Measurements from ENCODE around the gene LMX1A.

Gene LMX1A

GRCh38 chr1:165328136-165328535, 28.4 kb downstream of the LMX1A start:
- DNase-seq, result no peak
- intact Hi-C loops (cut with DNase I), result no loop called here

GRCh38 chr1:165327538-165327937, 29.0 kb downstream of the LMX1A start:
- intact Hi-C loops (cut with DNase I), result no loop called here
- no peak for DNase-seq

- intact Hi-C loops (cut with DNase I), result no loop called here
- no peak for DNase-seq
These were observed 30.9 kb downstream of the LMX1A start for GRCh38 chr1:165325460-165326203.

DNA sequence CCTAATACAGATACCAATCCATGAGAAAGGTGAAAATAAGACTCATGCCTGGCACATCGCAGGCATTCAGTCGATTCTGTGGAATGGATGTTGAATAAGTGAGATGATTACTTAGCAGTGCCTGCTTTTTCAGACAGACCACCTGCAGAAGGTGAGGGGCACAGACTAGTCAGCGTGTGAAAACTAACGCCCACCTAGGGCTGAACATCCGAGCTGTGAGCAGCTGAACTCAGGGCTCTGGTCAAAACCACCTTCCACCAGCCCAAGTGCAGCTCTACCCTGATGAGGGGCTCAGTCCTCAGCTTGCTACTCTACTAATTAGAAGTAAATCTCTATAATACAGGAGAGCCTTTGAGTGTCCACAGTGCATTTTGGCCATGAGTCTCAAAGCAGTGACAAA, 32.5 kb downstream of the LMX1A start:
- intact Hi-C loops (cut with DNase I), result no loop called here
- no peak for DNase-seq

DNA sequence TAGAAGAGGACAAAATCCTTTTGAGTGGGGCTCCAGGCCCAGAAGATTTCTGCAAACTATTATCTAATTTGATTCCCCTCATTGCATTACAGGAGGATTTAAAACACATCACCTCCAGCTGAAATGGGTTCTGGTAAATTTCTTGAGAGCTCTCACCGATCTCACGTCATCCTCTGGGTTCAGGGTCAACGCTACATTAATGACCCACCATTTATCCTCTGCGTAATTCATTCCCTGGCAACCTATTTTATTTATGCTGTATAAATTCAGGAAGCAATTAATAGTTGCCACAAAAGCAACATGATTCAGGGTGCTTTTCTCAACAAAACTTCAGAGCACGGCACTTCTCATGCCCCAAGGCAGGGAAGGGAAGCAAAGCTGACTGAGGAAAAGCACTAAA, 38.9 kb downstream of the LMX1A start:
- intact Hi-C loops (cut with DNase I), result no loop called here
- no peak for DNase-seq

DNA sequence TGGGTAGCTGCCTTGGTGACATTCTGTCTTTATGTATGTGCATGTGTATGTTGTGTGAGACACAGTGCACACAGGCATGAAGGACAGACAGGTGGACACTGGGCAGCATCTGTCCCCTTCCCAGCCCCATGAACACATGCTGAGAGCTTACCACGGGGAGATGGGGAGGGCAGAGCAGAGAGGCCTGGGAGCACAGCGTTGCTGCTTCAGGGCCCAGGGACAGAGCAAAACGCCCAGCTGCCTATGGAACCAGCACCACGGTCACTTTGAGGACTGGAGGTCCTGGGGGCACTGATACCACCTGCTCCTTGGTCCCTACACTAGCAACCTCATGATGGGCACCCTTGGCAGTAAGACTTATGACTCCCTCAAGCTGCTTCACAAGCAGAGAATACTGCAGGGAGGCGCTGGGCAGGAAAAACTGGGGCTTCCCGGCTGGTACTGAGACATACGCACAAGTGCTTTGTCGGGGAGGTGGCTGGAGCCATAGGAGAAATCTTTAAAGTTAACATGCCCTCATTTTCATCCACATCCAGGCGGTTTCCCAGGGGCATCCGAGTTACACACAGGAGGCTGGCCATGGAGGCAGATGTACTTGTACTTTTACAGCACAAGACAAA, 40.3 kb downstream of the LMX1A start:
- peak in 2 of 10 donors; percentile 65 to 79 for DNase-seq
- intact Hi-C loops (cut with DNase I), result no loop called here

DNA sequence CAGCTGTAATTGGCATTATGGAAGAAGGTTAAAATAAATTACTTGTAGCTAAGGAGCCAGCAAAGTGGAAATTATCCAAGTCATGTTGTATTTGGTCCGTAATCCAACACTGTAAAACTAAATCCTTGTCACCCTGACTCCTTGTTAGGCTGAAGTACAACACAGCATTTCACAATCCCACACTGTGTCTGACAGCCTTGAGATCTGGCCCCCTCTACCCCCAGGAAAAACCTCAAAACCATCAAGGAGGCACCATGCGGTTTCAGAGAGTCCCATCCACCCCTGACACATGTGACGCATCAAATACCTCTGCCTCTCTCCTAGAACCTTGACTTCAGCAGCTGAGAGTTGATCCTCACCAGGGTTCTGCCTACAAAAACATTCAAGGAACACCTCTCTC, 41.0 kb downstream of the LMX1A start:
- DNase-seq, result no peak
- intact Hi-C loops (cut with DNase I), result no loop called here

DNA sequence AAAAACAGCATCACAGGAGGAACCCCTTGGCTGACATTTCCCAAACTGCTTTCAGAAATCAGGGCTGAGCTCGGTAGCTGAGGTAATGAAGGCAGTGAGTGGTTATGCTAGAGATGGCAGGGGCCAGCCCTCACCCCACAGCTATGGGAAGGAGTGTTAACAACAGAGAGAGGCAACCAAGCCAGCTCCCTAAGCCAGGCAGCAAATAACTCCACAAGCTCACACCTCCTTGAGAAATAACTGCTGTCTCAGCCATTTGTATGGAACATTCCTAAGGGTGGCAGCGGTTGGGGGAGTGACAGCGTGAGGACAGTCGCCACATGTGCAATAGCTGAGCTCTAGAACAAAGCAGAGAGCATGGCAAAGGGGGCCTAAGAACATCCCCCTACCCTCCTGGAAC, 42.6 kb downstream of the LMX1A start:
- no peak for DNase-seq

DNA sequence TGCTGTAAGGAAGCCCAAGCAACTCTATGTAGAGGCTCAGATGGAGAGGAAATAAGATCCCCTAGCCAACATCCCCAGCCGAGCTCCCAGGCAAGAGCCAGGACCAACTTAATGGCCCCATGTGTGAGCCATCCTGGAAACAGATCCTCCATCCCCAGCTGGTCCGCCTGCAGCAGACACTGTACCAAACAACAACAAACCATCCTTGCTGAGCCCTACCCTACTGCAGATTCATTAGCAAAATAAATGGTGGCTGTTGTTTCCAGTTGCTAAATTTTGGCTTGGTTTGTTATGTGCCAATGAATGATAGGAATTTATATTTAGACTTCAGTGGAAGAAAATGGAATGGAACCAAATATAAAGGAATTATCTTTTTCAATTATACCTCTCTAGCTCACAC, 43.9 kb downstream of the LMX1A start:
- no peak for DNase-seq
- intact Hi-C loops (cut with DNase I), result no loop called here

More for the DNA sequence above, 42.6 kb downstream of the LMX1A start:
- intact Hi-C loops (cut with DNase I), result no loop called here

GRCh38 chr1:165306543-165307434, 49.7 kb downstream of the LMX1A start:
- intact Hi-C loops (cut with DNase I), result no loop called here
- DNase-seq, result peak in 1 of 10 donors; percentile 67

DNA sequence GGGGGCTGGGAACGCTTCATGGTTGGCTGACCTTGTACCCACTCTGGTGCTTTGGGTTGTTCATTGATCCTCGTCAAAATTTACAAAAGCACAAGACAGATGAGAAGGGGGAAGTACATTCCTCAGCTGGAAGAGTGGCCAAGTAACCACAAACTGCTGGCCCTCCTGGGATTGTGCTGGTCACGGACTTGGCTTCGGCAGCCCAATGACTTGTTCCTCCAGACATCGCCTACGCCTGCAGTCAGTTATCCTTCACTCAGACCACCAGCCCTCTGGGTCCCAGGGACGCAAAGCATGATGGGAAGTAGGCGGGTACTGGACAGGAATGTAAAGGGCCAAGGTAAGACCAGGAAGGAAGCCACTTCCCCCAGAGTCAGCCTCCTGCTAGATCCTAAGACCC, 53.1 kb downstream of the LMX1A start:
- DNase-seq, result peak in 1 of 10 donors; percentile 70
- intact Hi-C loops (cut with DNase I), result no loop called here

DNA sequence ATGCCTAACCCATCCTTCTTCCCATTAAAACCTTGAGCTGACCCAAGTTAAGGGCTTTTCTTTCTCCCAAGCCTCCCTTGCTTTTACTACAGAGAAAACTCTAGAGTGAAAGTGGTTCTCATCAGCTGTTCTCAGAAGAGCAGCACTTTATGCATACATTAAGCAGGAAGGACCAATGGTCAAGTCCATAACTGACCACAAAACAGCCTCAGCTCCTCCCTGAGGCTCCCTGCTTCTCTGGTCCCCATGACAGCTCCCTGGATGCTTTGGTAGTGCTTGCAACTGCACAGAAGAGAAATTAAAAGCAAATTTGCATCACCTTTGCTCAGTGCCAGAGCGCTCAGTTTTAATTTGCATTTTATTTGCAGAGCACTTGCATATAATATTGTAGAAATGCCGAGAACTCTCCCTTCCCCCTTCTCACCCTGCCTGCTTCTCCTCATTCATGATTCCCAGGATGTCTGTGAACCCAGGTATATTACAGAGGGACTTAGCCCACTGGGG, 56.1 kb downstream of the LMX1A start:
- no peak for DNase-seq
- intact Hi-C loops (cut with DNase I), result no loop called here

DNA sequence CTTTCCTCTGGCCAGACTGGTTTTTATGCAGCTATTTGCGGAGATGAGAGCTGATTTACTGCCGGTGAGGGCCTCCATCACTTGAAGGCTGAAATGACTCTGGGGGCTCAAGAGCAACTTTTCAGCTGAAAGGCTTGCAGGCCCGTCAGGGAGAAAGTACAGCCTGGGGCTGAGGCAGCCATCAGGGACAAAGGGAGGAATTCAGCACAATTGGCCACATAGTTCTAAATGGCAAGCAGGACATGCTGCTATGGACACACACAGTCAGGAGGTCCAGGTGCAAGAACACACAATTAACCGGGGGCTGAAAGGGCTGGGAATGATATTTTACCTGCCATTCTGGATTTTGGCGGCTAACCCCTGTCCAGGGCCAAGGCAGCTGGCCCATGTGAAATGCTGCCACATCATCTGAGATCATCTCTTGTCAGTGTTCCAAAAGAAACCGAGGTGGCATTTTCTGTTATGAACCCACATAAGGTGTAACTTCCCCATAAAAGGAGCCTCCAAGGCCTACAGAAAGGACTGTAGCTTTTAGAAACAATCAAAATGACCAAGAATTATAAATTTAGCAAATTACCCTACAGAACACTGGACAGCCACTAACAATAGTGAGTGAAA, 58.2 kb downstream of the LMX1A start:
- intact Hi-C loops (cut with DNase I), result no loop called here
- DNase-seq, result no peak

DNA sequence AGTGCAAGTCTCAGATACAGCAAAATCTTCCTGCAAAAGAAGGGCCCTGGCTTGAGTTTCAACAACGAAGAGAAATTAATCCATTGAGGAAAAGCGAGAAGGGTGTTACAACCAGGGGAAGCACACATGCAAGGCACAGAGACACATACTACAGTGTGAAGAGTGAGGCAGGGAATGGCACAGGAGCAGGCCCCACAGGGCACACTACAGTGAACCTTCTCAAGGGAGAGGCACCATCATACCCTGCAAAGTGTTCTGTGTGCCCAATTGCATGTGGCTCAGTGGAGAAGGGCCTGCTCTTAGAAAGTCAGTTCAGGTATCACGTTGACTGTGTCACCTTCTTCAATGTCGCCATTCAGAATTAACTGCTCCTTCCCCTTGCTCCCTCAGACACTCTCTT, 60.3 kb downstream of the LMX1A start:
- intact Hi-C loops (cut with DNase I), result no loop called here
- DNase-seq, result no peak

DNA sequence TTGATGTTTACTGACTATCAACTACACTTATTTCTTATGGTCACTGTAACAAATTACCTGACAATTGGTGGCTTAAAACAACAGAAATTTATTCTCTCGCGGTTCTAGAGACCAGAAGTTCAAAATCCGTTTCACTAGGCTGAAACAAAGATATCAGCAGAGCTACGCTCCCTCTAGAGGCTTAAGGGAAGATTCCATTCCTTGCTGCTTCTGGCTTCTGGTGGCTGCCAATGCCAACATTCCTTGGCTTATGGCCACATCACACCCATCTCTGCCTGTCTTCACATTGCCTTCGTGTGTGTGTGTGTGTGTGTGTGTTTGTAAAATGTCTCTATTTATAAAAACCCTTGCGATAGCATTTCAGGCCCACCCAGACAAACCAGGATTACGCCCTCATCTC, 66.4 kb downstream of the LMX1A start:
- DNase-seq, result no peak
- intact Hi-C loops (cut with DNase I), result no loop called here

GRCh38 chr1:165289556-165289955, 67.0 kb downstream of the LMX1A start:
- intact Hi-C loops (cut with DNase I), result no loop called here
- DNase-seq, result no peak

- intact Hi-C loops (cut with DNase I), result no loop called here
- DNase-seq, result no peak
These were observed 68.0 kb downstream of the LMX1A start for GRCh38 chr1:165288350-165289120.

DNA sequence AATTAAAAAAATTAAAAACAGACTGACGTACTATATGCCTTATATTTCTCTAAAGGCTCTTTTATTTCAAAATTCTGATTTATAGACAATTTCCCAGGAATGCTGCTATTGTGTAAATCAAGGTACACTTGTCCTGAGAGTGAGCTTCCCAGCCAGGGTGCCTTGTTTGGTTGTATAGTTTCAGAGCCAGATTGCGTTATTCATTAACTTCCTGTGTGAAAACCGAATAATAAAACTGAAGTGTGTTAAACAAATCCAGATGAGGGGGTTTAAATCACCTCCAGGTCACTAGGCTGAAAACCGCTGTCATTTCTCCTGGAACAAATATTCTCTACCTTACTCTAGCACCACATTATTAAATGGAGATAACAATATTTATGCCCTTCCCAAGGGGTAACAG, 68.7 kb downstream of the LMX1A start:
- DNase-seq, result no peak
- intact Hi-C loops (cut with DNase I), result no loop called here

GRCh38 chr1:165287329-165287728, 69.2 kb downstream of the LMX1A start:
- DNase-seq, result no peak
- intact Hi-C loops (cut with DNase I), result no loop called here

DNA sequence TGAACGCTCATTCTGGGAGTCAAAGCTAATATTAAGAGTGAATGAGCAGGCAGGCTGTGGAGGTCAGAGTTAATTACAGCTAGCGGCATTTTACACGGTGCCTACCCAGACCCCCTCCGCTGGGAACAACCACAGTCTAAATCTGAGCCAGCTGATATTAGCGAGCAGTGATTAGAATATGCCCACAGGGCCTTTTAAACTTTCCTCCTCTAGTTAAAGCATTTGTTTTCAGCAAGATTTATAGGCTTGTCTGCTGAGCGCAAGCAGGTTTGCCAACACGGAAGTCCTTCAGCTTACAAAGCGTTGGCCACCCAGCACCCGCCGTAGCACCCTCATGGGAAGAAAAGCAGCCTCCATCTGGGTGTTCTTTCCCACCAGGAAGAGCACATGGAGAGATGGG, 72.1 kb downstream of the LMX1A start:
- intact Hi-C loops (cut with DNase I), result no loop called here
- no peak for DNase-seq

Data from posterior cingulate gyrus (tissue), 11 donors.